HepG2 (cell line): ENCODE data around the gene MYD88. TPM values are rescaled to one million over a fixed set of nuclear protein-coding genes. Genes with fewer than 3 reads are reported as not detected.

Experiments
- AGO2 ChIP-seq: fragments of 200-400 bp; formaldehyde crosslinking; optimal IDR thresholded peaks from 2 replicates; pipeline ENCODE3; 2017; ENCODE audit warnings: mild to moderate bottlenecking, low read depth, low read length, moderate library complexity
- ATAD3A ChIP-seq: sonication (generic); formaldehyde crosslinking; IDR thresholded peaks from 2 replicates; pipeline ENCODE4 v1.4.0; 2020; ENCODE audit warnings: missing genetic modification reagents
- CHD4 ChIP-seq: fragments of 200-600 bp; sonication (generic); IDR thresholded peaks from 2 replicates; pipeline ENCODE4 v1.7.0; 2017; ENCODE audit warnings: mild to moderate bottlenecking, low read length, borderline replicate concordance
- DMTF1 ChIP-seq: sonication (generic); formaldehyde crosslinking; IDR thresholded peaks from 2 replicates; pipeline ENCODE4 v1.4.0; 2020; ENCODE audit warnings: mild to moderate bottlenecking, missing genetic modification reagents
- DZIP1 ChIP-seq: sonication (generic); formaldehyde crosslinking; IDR thresholded peaks from 2 replicates; pipeline ENCODE4 v1.5.0; 2020; ENCODE audit warnings: mild to moderate bottlenecking, missing genetic modification reagents
- EEA1 ChIP-seq: sonication (generic); formaldehyde crosslinking; IDR thresholded peaks from 2 replicates; pipeline ENCODE4 v1.5.1; 2020; ENCODE audit warnings: mild to moderate bottlenecking, missing genetic modification reagents, borderline replicate concordance
- MED8 ChIP-seq: sonication (generic); formaldehyde crosslinking; IDR thresholded peaks from 2 replicates; pipeline ENCODE4 v1.8.1; 2023; ENCODE audit warnings: mild to moderate bottlenecking, missing genetic modification reagents; ENCODE audit not compliant: insufficient replicate concordance
- MTERF4 ChIP-seq: sonication (generic); formaldehyde crosslinking; IDR thresholded peaks from 2 replicates; pipeline ENCODE4 v1.8.0; 2023; ENCODE audit warnings: mild to moderate bottlenecking, missing genetic modification reagents
- SAFB2 ChIP-seq: sonication (generic); formaldehyde crosslinking; IDR thresholded peaks from 2 replicates; pipeline ENCODE4 v1.5.1; 2020; ENCODE audit warnings: missing genetic modification reagents, low read depth, mild to moderate bottlenecking, borderline replicate concordance
- SOX6 ChIP-seq, 2 experiments: fragments of 450-650 bp in 1 of 2; sonication (generic) in 1 of 2; formaldehyde crosslinking in 1 of 2; IDR thresholded peaks; 2 replicates each; pipeline versions ENCODE4 v1.4.0 to v1.6.1; 2017 to 2020; ENCODE audit warnings: antibody characterized with exemption in 1 of 2, mild to moderate bottlenecking in 1 of 2, missing genetic modification reagents in 1 of 2
- THAP9 ChIP-seq: sonication (generic); formaldehyde crosslinking; IDR thresholded peaks from 2 replicates; pipeline ENCODE4; 2020; ENCODE audit warnings: missing genetic modification reagents, mild to moderate bottlenecking, borderline replicate concordance
- TMF1 ChIP-seq: sonication (generic); formaldehyde crosslinking; IDR thresholded peaks from 2 replicates; pipeline ENCODE4 v1.8.1; 2022; ENCODE audit warnings: low read depth, missing genetic modification reagents
- TOE1 ChIP-seq: sonication (generic); formaldehyde crosslinking; IDR thresholded peaks from 2 replicates; pipeline ENCODE4 v1.4.0; 2020; ENCODE audit warnings: mild to moderate bottlenecking, missing genetic modification reagents
- ZIK1 ChIP-seq: sonication (generic); formaldehyde crosslinking; IDR thresholded peaks from 2 replicates; pipeline ENCODE4 v1.5.0; 2020; ENCODE audit warnings: mild to moderate bottlenecking, low read depth, missing genetic modification reagents, borderline replicate concordance
- ZNF12 ChIP-seq: sonication (generic); formaldehyde crosslinking; IDR thresholded peaks from 2 replicates; pipeline ENCODE4 v1.5.0; 2020; ENCODE audit warnings: missing genetic modification reagents
- ZNF274 ChIP-seq: sonication (generic); formaldehyde crosslinking; IDR thresholded peaks from 2 replicates; pipeline ENCODE4 v1.5.1; 2020; ENCODE audit warnings: mild to moderate bottlenecking, missing genetic modification reagents
- ZNF431 ChIP-seq: sonication (generic); formaldehyde crosslinking; IDR thresholded peaks from 2 replicates; pipeline ENCODE4 v1.9.0; 2022; ENCODE audit warnings: missing genetic modification reagents, low read depth, mild to moderate bottlenecking, borderline replicate concordance
- ZNF432 ChIP-seq: sonication (generic); formaldehyde crosslinking; IDR thresholded peaks from 2 replicates; pipeline ENCODE4 v1.5.0; 2020; ENCODE audit warnings: missing genetic modification reagents, mild to moderate bottlenecking, borderline replicate concordance
- ZNF484 ChIP-seq: sonication (generic); formaldehyde crosslinking; IDR thresholded peaks from 2 replicates; pipeline ENCODE4 v1.5.1; 2020; ENCODE audit warnings: mild to moderate bottlenecking, low read depth, missing genetic modification reagents, borderline replicate concordance
- polyA plus RNA-seq, 8 experiments: library from polyadenylated mRNA; depleted of rRNA in 3 of 8; stranded (reverse) in 7 of 8; unstranded in 1 of 8; fragments of >200 nt; fragmentation: Illumina TruSeq in 4 of 8; extraction: Trizol in 4 of 8; gene quantifications; 2 replicates each; pipeline versions ENCODE4 v1.2.1 to v1.2.3, GENCODE V29; 2011 to 2016; ENCODE audit warnings: low read depth in 4 of 8, missing spikeins in 1 of 8, mixed read lengths in 1 of 8; ENCODE audit not compliant: insufficient read depth in 1 of 8
- total RNA-seq, 5 experiments: library from RNA; depleted of rRNA; stranded (reverse); fragments of >200 nt; fragmentation: Illumina TruSeq; extraction: Trizol; gene quantifications; 2 replicates each; pipeline ENCODE4 v1.2.3, GENCODE V29; 2016; ENCODE audit warnings: low read depth in 1 of 5

The MYD88 gene
- total and polyA plus RNA-seq, 2 of the 13 experiments (the other 11 are each of a cell fraction or from before 2014, with no cell fraction given) = 7.6 to 32.7 TPM

- TF ChIP-seq SOX6 (IDR thresholded peaks at IDR 0.05) (no peak), SOX6 (CRISPR knock-in tag; IDR thresholded peaks at IDR 0.05) (no peak; the same call in 1 of the 2 replicates), AGO2 (peak; percentile 96), TOE1 (no peak), ZNF484 (no peak), ZNF432 (CRISPR knock-in tag) (peak; percentile 68; the same call in 1 of the 2 replicates), ZNF431 (CRISPR knock-in tag) (peak; percentile 86; the same call in 1 of the 2 replicates), SAFB2 (no peak), ZNF12 (CRISPR knock-in tag) (no peak), DMTF1 (no peak), MED8 (CRISPR knock-in tag) (no peak), ZNF274 (CRISPR knock-in tag) (no peak), ZIK1 (CRISPR knock-in tag) (peak; percentile 71; the same call in 1 of the 2 replicates), THAP9 (CRISPR knock-in tag) (0 out of 2 replicates have a peak, but pooled peaks have one; percentile 58), EEA1 (CRISPR knock-in tag) (no peak), DZIP1 (CRISPR knock-in tag) (peak; percentile 36; the same call in 1 of the 2 replicates), CHD4 (no peak), ATAD3A (no peak), MTERF4 (CRISPR knock-in tag) (0 out of 2 replicates have a peak, but pooled peaks have one; percentile 16), TMF1 (CRISPR knock-in tag) (peak; percentile 85)
These were observed 1.5 kb upstream of the MYD88 start, which contains the start of gene ACAA1 (continued) for GRCh38 chr3:38136777-38137614.
